Measurements from ENCODE around the gene SLC7A9. TPM values are rescaled to one million over a fixed set of nuclear protein-coding genes. Genes with fewer than 3 reads are reported as not detected.

The SLC7A9 gene
- total RNA-seq, 2 donors from 2014 or later, result 0.28 TPM; not detected in 1

GRCh38 chr19:32866061-32866460 is 3.5 kb downstream of the SLC7A9 start:
- Histone ChIP-seq H3K4me1 (replicated peaks) (no peaks in the 10 kb centered on the region), H3K27ac (no peak overlapping the region), H3K9me3 (no peaks in the 10 kb centered on the region), H3K36me3 (no peaks in the 10 kb centered on the region), H3K27me3 (replicated peaks; ENCODE audit: insufficient read depth) (no peaks in the 10 kb centered on the region), H3K4me3 (no peak overlapping the region)
- WGBS, result 88% methylated on average over 7 of the region's 7 CpGs
- no peak for DNase-seq (ENCODE audit: low spot score)
- intact Hi-C loops (cut with DNase I), result no loop called here
- TF ChIP-seq POLR2AphosphoS5 (IDR thresholded peaks at IDR 0.05) (no peak), POLR2A (IDR thresholded peaks at IDR 0.05) (no peak), CTCF (IDR thresholded peaks at IDR 0.05) (no peak)

- Histone ChIP-seq H3K27ac (no peak overlapping the region), H3K27me3 (replicated peaks; ENCODE audit: insufficient read depth) (no peaks in the 10 kb centered on the region), H3K9me3 (no peaks in the 10 kb centered on the region), H3K4me1 (replicated peaks) (no peaks in the 10 kb centered on the region), H3K4me3 (no peak overlapping the region), H3K36me3 (no peaks in the 10 kb centered on the region)
- 79% methylated on average over 6 of the region's 6 CpGs for WGBS
- intact Hi-C loops (cut with DNase I), result no loop called here
- TF ChIP-seq POLR2A (IDR thresholded peaks at IDR 0.05), result no peak
- DNase-seq (ENCODE audit: low spot score), result no peak
These were observed 4.2 kb downstream of the SLC7A9 start for GRCh38 chr19:32865326-32865725.

GRCh38 chr19:32864318-32865007 is 5.1 kb downstream of the SLC7A9 start:
- no peaks in the 10 kb centered on the region for H3K27me3 ChIP-seq (replicated peaks; ENCODE audit: insufficient read depth)
- DNase-seq (ENCODE audit: low spot score), result no peak
- H3K9me3 ChIP-seq, result no peaks in the 10 kb centered on the region
- no peaks in the 10 kb centered on the region for H3K4me1 ChIP-seq (replicated peaks)
- WGBS, result 69% methylated on average over 35 of the region's 35 CpGs
- TF ChIP-seq POLR2AphosphoS5 (IDR thresholded peaks at IDR 0.05) (no peak), CTCF (IDR thresholded peaks at IDR 0.05) (no peak), POLR2A (IDR thresholded peaks at IDR 0.05) (no peak)
- no peak overlapping the region for H3K27ac ChIP-seq
- H3K4me3 ChIP-seq, result no peak overlapping the region
- H3K36me3 ChIP-seq, result no peaks in the 10 kb centered on the region
- intact Hi-C loops (cut with DNase I), result no loop called here

- H3K9me3 ChIP-seq, result no peaks in the 10 kb centered on the region
- intact Hi-C loops (cut with DNase I), result no loop called here
- 76% methylated on average over 10 of the region's 13 CpGs for WGBS
- H3K27me3 ChIP-seq (replicated peaks; ENCODE audit: insufficient read depth), result no peaks in the 10 kb centered on the region
- TF ChIP-seq POLR2A (IDR thresholded peaks at IDR 0.05) (no peak), POLR2AphosphoS5 (IDR thresholded peaks at IDR 0.05) (no peak), CTCF (IDR thresholded peaks at IDR 0.05) (no peak)
- no peak overlapping the region for H3K4me3 ChIP-seq
- H3K36me3 ChIP-seq, result no peaks in the 10 kb centered on the region
- no peak overlapping the region for H3K27ac ChIP-seq
- H3K4me1 ChIP-seq (replicated peaks), result no peaks in the 10 kb centered on the region
- no peak for DNase-seq (ENCODE audit: low spot score)
These were observed 5.7 kb downstream of the SLC7A9 start for GRCh38 chr19:32863841-32864240.

- H3K4me3 ChIP-seq, result no peak overlapping the region
- intact Hi-C loops (cut with DNase I), result no loop called here
- TF ChIP-seq POLR2A (IDR thresholded peaks at IDR 0.05) (no peak), CTCF (IDR thresholded peaks at IDR 0.05) (no peak)
- no peaks in the 10 kb centered on the region for H3K36me3 ChIP-seq
- no peaks in the 10 kb centered on the region for H3K27me3 ChIP-seq (replicated peaks; ENCODE audit: insufficient read depth)
- no peaks in the 10 kb centered on the region for H3K9me3 ChIP-seq
- no peak for DNase-seq (ENCODE audit: low spot score)
- WGBS, result 99% methylated on average over 8 of the region's 8 CpGs
- H3K4me1 ChIP-seq (replicated peaks), result no peaks in the 10 kb centered on the region
- H3K27ac ChIP-seq, result no peak overlapping the region
These were observed 6.3 kb downstream of the SLC7A9 start for GRCh38 chr19:32863301-32863700.
